Endothelial cell of umbilical vein (primary cell): ENCODE results near the gene SLC7A4. TPM values are rescaled to one million over a fixed set of nuclear protein-coding genes. Genes with fewer than 3 reads are reported as not detected.

Experiments
- BruUV-seq: library from RNA; stranded (reverse); fragments of 400-500 nt; replicated peaks from 2 replicates; lab custom pipeline; 2021; lab: Mats Ljungman, UMichigan
- CTCF ChIA-PET: fragments of 300-600, 350-600 bp; sonication (Branson Sonifier 250); formaldehyde crosslinking; loops from one replicate; lab custom pipeline; 2021; ENCODE audit warnings: antibody characterized with exemption, inconsistent platforms; lab: Charles Lee
- POLR2A ChIA-PET: fragments of 300-600, 350-600 bp; sonication (Branson Sonifier 250); formaldehyde crosslinking; loops from one replicate; lab custom pipeline; 2021; ENCODE audit warnings: antibody characterized with exemption, inconsistent platforms; lab: Charles Lee
- DNase-seq: peaks from one replicate; pipeline ENCODE4 v3.0.0-alpha.2; 2011; ENCODE audit warnings: low read depth, low spot score
- FAIRE-seq: peaks from 2 replicates; lab custom pipeline; 2011; peaks lifted over from hg19 to GRCh38; lab: Jason Lieb, UNC
- H2AFZ ChIP-seq: 2 replicates; pipeline ENCODE4 v1.6.0; 2012; ENCODE audit warnings: low read depth, low read length, control low read depth, inconsistent platforms
- H3K27ac ChIP-seq: 2 replicates; pipeline ENCODE4 v1.5.1; 2011; ENCODE audit warnings: low read depth, mild to moderate bottlenecking, control low read depth, low read length, moderate library complexity; ENCODE audit not compliant: insufficient read depth
- H3K27me3 ChIP-seq, 2 experiments: 2 replicates each; pipeline versions ENCODE4 v1.6.0 to v1.6.1; 2011; ENCODE audit warnings: low read length in 2 of 2, mixed read lengths in 1 of 2; ENCODE audit not compliant: control insufficient read depth in 2 of 2, insufficient read depth in 2 of 2
- H3K36me3 ChIP-seq, 2 experiments: 2 replicates in 1 of 2; 3 replicates in 1 of 2; pipeline ENCODE4 v1.5.1; 2011; ENCODE audit warnings: low read length in 2 of 2, mild to moderate bottlenecking in 1 of 2, moderate library complexity in 1 of 2; ENCODE audit not compliant: control insufficient read depth in 2 of 2, insufficient read depth in 2 of 2; ENCODE audit errors: extremely low read depth in 1 of 2
- H3K4me1 ChIP-seq: 3 replicates; pipeline ENCODE4 v1.5.1; 2011; ENCODE audit warnings: mild to moderate bottlenecking, low read length; ENCODE audit not compliant: control insufficient read depth, insufficient read depth; ENCODE audit errors: extremely low read depth
- H3K4me2 ChIP-seq: 2 replicates; pipeline ENCODE4 v1.6.1; 2011; ENCODE audit warnings: low read length, control low read depth, mixed read lengths; ENCODE audit not compliant: insufficient read depth
- H3K4me3 ChIP-seq, 3 experiments: fragments of 200-600 bp in 1 of 3; sonication (generic), shearing (Covaris generic) in 1 of 3; replicated peaks in 1 of 3; 2 replicates each; pipeline ENCODE4 v1.5.1; 2011 to 2016; ENCODE audit warnings: control low read depth in 3 of 3, low read length in 3 of 3, mild to moderate bottlenecking in 2 of 3, inconsistent platforms in 1 of 3, low read depth in 1 of 3, moderate library complexity in 1 of 3; ENCODE audit not compliant: insufficient read depth in 1 of 3
- H3K79me2 ChIP-seq: 2 replicates; pipeline ENCODE4 v1.6.0; 2012; ENCODE audit warnings: low read length, inconsistent platforms; ENCODE audit not compliant: control insufficient read depth, insufficient read depth
- H3K9ac ChIP-seq: replicated peaks from 2 replicates; pipeline ENCODE3; 2011; ENCODE audit warnings: low read length, control low read depth; ENCODE audit not compliant: insufficient read depth; ENCODE audit errors: extremely low read depth
- H3K9me1 ChIP-seq: replicated peaks from 3 replicates; pipeline ENCODE4 v1.6.0; 2011; ENCODE audit warnings: mild to moderate bottlenecking, low read length; ENCODE audit not compliant: control insufficient read depth, insufficient read depth; ENCODE audit errors: extremely low read depth
- H3K9me3 ChIP-seq: replicated peaks from 2 replicates; pipeline ENCODE4 v1.5.1; 2012; ENCODE audit warnings: low read length, inconsistent platforms; ENCODE audit not compliant: control insufficient read depth, insufficient read depth
- H4K20me1 ChIP-seq: replicated peaks from 2 replicates; pipeline ENCODE3; 2011; ENCODE audit warnings: mild to moderate bottlenecking, low read length; ENCODE audit not compliant: control insufficient read depth, insufficient read depth; ENCODE audit errors: extremely low read depth
- JUN ChIP-seq: IDR thresholded peaks from 2 replicates; pipeline ENCODE4 v1.6.1; 2011; ENCODE audit warnings: borderline replicate concordance, low read depth; ENCODE audit not compliant: insufficient read length, insufficient read depth
- MAX ChIP-seq: IDR thresholded peaks from 2 replicates; pipeline ENCODE4 v1.6.1; 2011; ENCODE audit not compliant: insufficient read depth, insufficient read length
- MYC ChIP-seq: IDR thresholded peaks from one replicate; pipeline ENCODE4 v1.6.1; 2011; ENCODE audit warnings: mild to moderate bottlenecking, low read depth, low read length
- POLR2A ChIP-seq: IDR thresholded peaks from 2 replicates; pipeline ENCODE4 v1.6.1; 2012; ENCODE audit warnings: low read depth, mild to moderate bottlenecking, control low read depth, low read length
- POLR2AphosphoS5 ChIP-seq: IDR thresholded peaks from 2 replicates; pipeline ENCODE4 v1.6.1; 2012; ENCODE audit warnings: low read depth, mild to moderate bottlenecking, control low read depth, low read length, moderate library complexity; ENCODE audit not compliant: insufficient read depth
- dilution Hi-C: fragments of 300-500 bp; cut with MboI; formaldehyde crosslinking; loops from one replicate; pipeline ENCODE4 v1.15.0; 2019; ENCODE audit warnings: low sequenced_read_pairs; ENCODE audit not compliant: extremely low pct_ligation_motif_present
- intact Hi-C: fragments of 100-400 bp; cut with micrococcal nuclease; formaldehyde crosslinking; loops from one replicate; pipeline ENCODE4 v1.10.0; 2022
- polyA plus RNA-seq, 4 experiments: library from polyadenylated mRNA; depleted of rRNA in 3 of 4; stranded (reverse) in 3 of 4; unstranded in 1 of 4; fragments of >200 nt; gene quantifications; 2 replicates each; pipeline versions ENCODE4 v1.2.1 to v1.2.3, GENCODE V29; 2011 to 2012; ENCODE audit warnings: missing spikeins in 1 of 4
- total RNA-seq: library from RNA; stranded (reverse); gene quantifications from 2 replicates; pipeline ENCODE4 v1.2.3, GENCODE V29; 2021

SLC7A4 gene
- total and polyA plus RNA-seq, 2 donors (not counting 3 experiments of a cell fraction or from before 2014, with no cell fraction given) = not detected

DNA sequence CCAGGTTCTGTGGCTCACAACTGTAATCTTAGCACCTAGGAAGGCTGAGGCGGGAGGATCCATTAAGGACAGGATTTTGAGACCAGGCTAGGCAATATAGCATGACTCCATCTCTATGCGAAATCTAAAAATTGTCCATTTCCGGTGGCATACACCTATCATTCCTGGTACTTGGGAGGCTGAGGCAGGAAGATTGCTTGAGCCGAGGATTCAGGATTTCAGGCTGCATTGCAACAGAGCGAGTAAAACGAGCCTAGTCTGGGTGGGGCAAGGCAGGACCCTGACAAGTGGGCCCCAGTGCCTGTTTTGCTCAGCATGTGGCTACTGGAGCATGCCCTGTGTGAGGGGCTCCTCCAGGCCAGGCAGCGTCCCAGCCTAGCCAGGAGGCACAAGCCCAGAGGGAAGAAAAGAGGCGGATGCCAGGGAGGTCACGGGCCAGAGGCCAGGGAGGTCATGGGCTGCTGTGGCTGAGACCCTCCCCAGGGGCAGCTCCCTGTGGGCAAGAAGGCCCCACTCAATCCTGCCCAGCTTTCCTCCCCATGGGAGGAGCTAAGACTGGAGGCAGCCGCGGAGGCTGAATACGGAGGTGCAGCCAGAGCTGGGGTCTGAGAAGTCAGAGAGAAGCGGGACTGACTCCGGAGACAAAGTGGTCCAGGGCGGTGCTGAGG lies 21.8 kb upstream of the SLC7A4 start:
- dilution Hi-C loops (no loop called here), intact Hi-C loops (no loop called here)
- ChIA-PET POLR2A (interaction anchor here (0.5 kb wide), 1 partner anchor 17 kb away, joined by 3 read pairs; no protein-coding TSS in a partner anchor), CTCF (no interaction called here)
- DNase-seq (no peak), FAIRE-seq (no peak)
- Histone ChIP-seq H4K20me1 (no peaks in the 10 kb centered on the region), H3K4me2 (no peak overlapping the region), H3K27ac (no peak overlapping the region), H3K36me3 (no peaks in the 10 kb centered on the region), H3K4me1 (no peaks in the 10 kb centered on the region), H3K4me3 (no peak overlapping the region), H3K79me2 (no peaks in the 10 kb centered on the region), H3K9ac (no peak overlapping the region), H3K9me1 (no peaks in the 10 kb centered on the region), H2AFZ (no peak overlapping the region), H3K27me3 (peaks cover 3 to 7% of the 10 kb centered on the region in 2 experiments), H3K9me3 (no peaks in the 10 kb centered on the region)
- no peak for TF ChIP-seq POLR2AphosphoS5
- TF ChIP-seq MYC = no peak
- no peak for TF ChIP-seq POLR2A
- no TSS peak for BruUV-seq

DNA sequence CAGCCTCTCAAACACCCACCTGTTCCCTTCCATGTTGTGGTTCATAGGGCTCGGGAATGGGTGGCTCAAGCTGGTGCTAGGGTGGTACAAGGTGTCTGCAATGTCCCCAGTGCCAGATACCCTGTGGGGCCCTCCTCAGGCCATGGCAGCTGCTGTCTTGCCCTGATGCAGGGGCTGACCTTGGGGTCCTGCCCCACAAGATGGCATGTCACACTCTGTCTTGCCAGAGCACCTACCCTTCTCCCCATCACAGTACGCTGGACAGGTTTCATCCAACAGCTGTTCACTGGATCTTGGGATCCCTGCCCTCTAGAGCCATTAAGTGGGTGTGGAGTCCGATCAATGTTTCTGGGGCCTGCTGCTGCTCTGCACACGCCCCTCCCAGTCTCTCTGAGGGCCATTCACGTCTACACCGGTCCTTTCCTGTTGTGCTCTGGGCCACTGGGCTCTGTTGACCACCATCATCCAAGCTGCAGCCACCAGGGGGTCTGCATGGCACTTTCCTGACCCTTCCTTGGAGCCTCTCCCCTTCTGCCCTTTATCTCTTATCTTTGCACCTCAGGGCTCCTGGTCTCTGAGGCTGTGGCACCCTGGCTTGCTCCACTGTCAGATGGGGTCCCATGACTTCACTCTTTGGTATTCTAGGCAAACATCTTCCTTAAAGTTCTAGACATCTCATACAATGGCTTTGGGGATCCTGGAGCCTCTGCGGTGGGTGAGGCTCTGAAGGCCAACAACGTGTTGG lies 20.5 kb upstream of the SLC7A4 start:
- Histone ChIP-seq H3K9ac (no peak overlapping the region), H3K9me3 (no peaks in the 10 kb centered on the region), H4K20me1 (no peaks in the 10 kb centered on the region), H3K4me2 (no peak overlapping the region), H3K79me2 (no peaks in the 10 kb centered on the region), H3K4me1 (no peaks in the 10 kb centered on the region), H3K36me3 (no peaks in the 10 kb centered on the region), H3K27me3 (peaks cover 3 to 7% of the 10 kb centered on the region in 2 experiments), H3K27ac (no peak overlapping the region), H3K4me3 (no peak overlapping the region), H3K9me1 (no peaks in the 10 kb centered on the region), H2AFZ (no peak overlapping the region)
- dilution Hi-C loops = no loop called here
- FAIRE-seq = no peak
- TF ChIP-seq POLR2AphosphoS5 (no peak), JUN (no peak), MAX (no peak), MYC (no peak)
- ChIA-PET POLR2A (no interaction called here), CTCF (no interaction called here)
- DNase-seq = no peak
- intact Hi-C loops = no loop called here
- no TSS peak for BruUV-seq
